Activated B cell treated with CpG ODN at 0.5 μM for 24 hours (primary cell): ENCODE measurements around the gene SPG7. TPM values are rescaled to one million over a fixed set of nuclear protein-coding genes. Genes with fewer than 3 reads are reported as not detected.
A peak's percentile ranks its signal among the peaks of the same experiment; 100 is the strongest.

Source experiments
- ATAC-seq: fragments of 200-7000 bp; cut with Tn5 transposase; one replicate; pipeline ENCODE4 v1.10.0; 2021; ENCODE audit warnings: low read depth, mild to moderate bottlenecking, moderate library complexity
- CTCF ChIA-PET: fragments of 350-600 bp; sonication (Branson Sonifier 250); formaldehyde crosslinking; loops from one replicate; lab custom pipeline; 2021; ENCODE audit warnings: antibody characterized with exemption; lab: Charles Lee
- POLR2A ChIA-PET: fragments of 350-600 bp; sonication (Branson Sonifier 250); formaldehyde crosslinking; loops from one replicate; lab custom pipeline; 2021; ENCODE audit warnings: antibody characterized with exemption; lab: Charles Lee
- DNase-seq: peaks from one replicate; pipeline ENCODE4 v3.0.0; 2022
- H3K27ac Mint-ChIP-seq: one replicate; pipeline ENCODE4 v1.8.0; 2020; ENCODE audit warnings: mixed read lengths
- H3K27me3 Mint-ChIP-seq: one replicate; pipeline ENCODE4 v1.8.0; 2021; ENCODE audit warnings: mixed read lengths
- H3K36me3 Mint-ChIP-seq: one replicate; pipeline ENCODE4 v1.8.0; 2021; ENCODE audit warnings: low read depth, mixed read lengths
- H3K4me1 Mint-ChIP-seq: one replicate; pipeline ENCODE4 v1.8.0; 2021; ENCODE audit warnings: mixed read lengths
- H3K4me3 Mint-ChIP-seq: one replicate; pipeline ENCODE4 v1.8.0; 2020; ENCODE audit warnings: mild to moderate bottlenecking, mixed read lengths
- H3K9me3 Mint-ChIP-seq: one replicate; pipeline ENCODE4 v1.8.0; 2020; ENCODE audit warnings: mixed read lengths
- intact Hi-C: fragments of 100-400 bp; cut with micrococcal nuclease; formaldehyde crosslinking; loops from one replicate; pipeline ENCODE4 v1.15.1; 2024
- total RNA-seq: library from RNA; stranded (reverse); gene quantifications from 2 replicates; pipeline ENCODE4 v1.2.3, GENCODE V29; 2022
- TF ChIP-seq, protein P1 (sequence below): fragments of 200-600 bp; IDR thresholded peaks from one replicate; pipeline ENCODE4 v1.8.0; 2022; ENCODE audit warnings: antibody characterized with exemption, mild to moderate bottlenecking

The SPG7 gene
- total RNA-seq, 1 donor from 2014 or later: 102 TPM

DNA sequence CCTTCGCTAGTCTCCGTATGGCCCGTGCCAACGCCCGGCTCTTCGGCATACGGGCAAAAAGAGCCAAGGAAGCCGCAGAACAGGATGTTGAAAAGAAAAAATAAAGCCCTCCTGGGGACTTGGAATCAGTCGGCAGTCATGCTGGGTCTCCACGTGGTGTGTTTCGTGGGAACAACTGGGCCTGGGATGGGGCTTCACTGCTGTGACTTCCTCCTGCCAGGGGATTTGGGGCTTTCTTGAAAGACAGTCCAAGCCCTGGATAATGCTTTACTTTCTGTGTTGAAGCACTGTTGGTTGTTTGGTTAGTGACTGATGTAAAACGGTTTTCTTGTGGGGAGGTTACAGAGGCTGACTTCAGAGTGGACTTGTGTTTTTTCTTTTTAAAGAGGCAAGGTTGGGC, 54.7 kb downstream of the SPG7 start:
- H3K27me3 Mint-ChIP-seq: no peaks in the 10 kb centered on the region
- TF ChIP-seq, protein P1, sequence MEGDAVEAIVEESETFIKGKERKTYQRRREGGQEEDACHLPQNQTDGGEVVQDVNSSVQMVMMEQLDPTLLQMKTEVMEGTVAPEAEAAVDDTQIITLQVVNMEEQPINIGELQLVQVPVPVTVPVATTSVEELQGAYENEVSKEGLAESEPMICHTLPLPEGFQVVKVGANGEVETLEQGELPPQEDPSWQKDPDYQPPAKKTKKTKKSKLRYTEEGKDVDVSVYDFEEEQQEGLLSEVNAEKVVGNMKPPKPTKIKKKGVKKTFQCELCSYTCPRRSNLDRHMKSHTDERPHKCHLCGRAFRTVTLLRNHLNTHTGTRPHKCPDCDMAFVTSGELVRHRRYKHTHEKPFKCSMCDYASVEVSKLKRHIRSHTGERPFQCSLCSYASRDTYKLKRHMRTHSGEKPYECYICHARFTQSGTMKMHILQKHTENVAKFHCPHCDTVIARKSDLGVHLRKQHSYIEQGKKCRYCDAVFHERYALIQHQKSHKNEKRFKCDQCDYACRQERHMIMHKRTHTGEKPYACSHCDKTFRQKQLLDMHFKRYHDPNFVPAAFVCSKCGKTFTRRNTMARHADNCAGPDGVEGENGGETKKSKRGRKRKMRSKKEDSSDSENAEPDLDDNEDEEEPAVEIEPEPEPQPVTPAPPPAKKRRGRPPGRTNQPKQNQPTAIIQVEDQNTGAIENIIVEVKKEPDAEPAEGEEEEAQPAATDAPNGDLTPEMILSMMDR: no peak
- ATAC-seq (no peak), DNase-seq (no peak)
- ChIA-PET POLR2A (interaction anchor here (0.5 kb wide), 1 partner anchor 199 kb away, joined by 9 read pairs; no protein-coding TSS in a partner anchor), CTCF (no interaction called here)
- H3K36me3 Mint-ChIP-seq: peaks cover 45% of the 10 kb centered on the region
- peaks cover 54% of the 10 kb centered on the region for H3K4me1 Mint-ChIP-seq
- H3K9me3 Mint-ChIP-seq: no peaks in the 10 kb centered on the region
- H3K27ac Mint-ChIP-seq: peak overlapping the region; percentile 81
- intact Hi-C loops: loop anchor here (5.0 to 10.0 kb wide), 3 partner anchors 79 to 618 kb away; partner anchors contain the start of gene TCF25
- H3K4me3 Mint-ChIP-seq: peak overlapping the region; percentile 15

DNA sequence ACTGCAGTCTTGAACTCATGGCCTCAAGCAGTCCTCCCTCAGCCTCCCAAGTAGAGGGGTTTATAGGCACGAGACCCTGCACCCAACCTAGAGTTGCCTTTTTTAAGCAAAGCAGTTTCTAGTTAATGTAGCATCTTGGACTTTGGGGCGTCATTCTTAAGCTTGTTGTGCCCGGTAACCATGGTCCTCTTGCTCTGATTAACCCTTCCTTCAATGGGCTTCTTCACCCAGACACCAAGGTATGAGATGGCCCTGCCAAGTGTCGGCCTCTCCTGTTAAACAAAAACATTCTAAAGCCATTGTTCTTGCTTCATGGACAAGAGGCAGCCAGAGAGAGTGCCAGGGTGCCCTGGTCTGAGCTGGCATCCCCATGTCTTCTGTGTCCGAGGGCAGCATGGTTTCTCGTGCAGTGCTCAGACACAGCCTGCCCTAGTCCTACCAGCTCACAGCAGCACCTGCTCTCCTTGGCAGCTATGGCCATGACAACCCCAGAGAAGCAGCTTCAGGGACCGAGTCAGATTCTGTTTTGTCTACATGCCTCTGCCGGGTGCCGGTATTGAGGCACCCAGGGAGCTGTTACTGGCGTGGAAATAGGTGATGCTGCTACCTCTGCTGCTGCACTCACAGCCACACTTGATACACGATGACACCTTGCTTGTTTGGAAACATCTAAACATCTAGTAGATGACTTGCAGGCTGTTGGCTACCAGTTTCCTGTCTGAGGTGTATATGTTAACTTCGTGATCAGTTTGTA, 55.6 kb downstream of the SPG7 start:
- H3K36me3 Mint-ChIP-seq: peaks cover 45% of the 10 kb centered on the region
- no peak overlapping the region for H3K27ac Mint-ChIP-seq
- intact Hi-C loops: loop anchor here (5.0 to 10.0 kb wide), 3 partner anchors 78 to 619 kb away; partner anchors contain the start of gene TCF25
- POLR2A ChIA-PET: interaction anchor here (0.5 kb wide), 1 partner anchor 198 kb away, joined by 9 read pairs; no protein-coding TSS in a partner anchor
- no peak for DNase-seq
- H3K9me3 Mint-ChIP-seq: no peaks in the 10 kb centered on the region
- TF ChIP-seq, protein P1: no peak
- H3K4me3 Mint-ChIP-seq: no peak overlapping the region
- CTCF ChIA-PET: no interaction called here
- H3K4me1 Mint-ChIP-seq: peaks cover 54% of the 10 kb centered on the region
- ATAC-seq: no peak
- H3K27me3 Mint-ChIP-seq: no peaks in the 10 kb centered on the region

DNA sequence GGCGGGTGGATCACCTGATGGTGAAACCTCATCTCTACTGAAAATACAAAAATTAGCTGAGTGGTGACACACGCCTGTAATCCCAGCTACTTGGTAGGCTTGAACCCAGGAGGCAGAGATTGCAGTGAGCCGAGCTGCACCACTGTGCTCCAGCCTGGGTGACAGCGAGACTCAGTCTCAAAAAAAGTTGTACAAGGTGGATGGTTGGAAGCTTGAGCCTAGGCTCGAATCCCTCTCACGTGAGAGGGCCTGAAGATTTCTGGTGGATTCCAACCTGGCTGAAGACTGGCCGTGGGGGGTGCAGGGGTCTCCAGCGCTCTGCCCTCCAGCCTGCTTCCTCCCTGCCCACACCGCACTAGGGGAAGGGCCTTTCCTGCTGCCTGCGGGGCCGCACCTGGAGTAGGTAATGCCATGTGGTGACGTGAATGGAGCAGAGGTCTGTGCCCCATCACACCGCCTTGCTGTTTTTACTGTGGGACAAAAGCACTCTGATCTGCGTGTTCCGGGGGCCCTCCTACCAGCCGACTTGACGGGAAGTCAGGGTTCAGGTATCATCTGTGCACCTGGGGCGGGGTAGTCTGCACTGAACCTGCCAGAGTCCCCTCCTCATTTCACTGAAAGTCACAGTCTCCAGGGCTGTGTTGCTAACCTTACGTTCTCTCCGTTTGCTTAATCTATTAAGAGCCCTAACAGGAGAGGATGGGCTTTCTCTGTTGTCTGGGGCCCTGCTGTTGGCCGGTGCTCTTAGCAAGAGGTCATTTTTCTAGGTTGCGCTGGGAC, 56.5 kb downstream of the SPG7 start:
- DNase-seq (no peak), ATAC-seq (no peak)
- H3K27me3 Mint-ChIP-seq: no peaks in the 10 kb centered on the region
- intact Hi-C loops: loop anchor here (5.0 to 10.0 kb wide), 3 partner anchors 78 to 620 kb away; partner anchors contain the start of gene TCF25
- POLR2A ChIA-PET: interaction anchor here (0.6 kb wide), 2 partner anchors 153 to 372 kb away, joined by 3 read pairs; no protein-coding TSS in a partner anchor
- H3K9me3 Mint-ChIP-seq: no peaks in the 10 kb centered on the region
- no peak overlapping the region for H3K27ac Mint-ChIP-seq
- CTCF ChIA-PET: no interaction called here
- peak overlapping the region; percentile 55 for H3K4me3 Mint-ChIP-seq
- TF ChIP-seq, protein P1: no peak
- H3K4me1 Mint-ChIP-seq: peaks cover 52% of the 10 kb centered on the region
- H3K36me3 Mint-ChIP-seq: peaks cover 45% of the 10 kb centered on the region

DNA sequence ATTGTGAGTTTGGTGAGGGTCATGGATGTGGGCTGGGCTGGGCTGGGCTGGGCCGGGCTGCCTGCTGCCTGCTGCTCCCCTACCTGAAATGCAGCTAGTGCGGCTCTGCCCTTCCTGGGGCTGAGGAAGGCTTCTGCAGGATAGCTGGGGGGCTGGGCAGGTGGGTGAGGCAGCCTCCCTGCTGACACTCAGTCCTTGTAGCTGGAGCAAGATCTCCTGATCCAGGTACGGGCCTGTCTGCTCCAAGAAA, 57.0 kb downstream of the SPG7 start:
- Mint-ChIP-seq H3K27ac (no peak overlapping the region), H3K4me3 (peak overlapping the region; percentile 55), H3K36me3 (peaks cover 42% of the 10 kb centered on the region), H3K9me3 (no peaks in the 10 kb centered on the region), H3K4me1 (peaks cover 51% of the 10 kb centered on the region), H3K27me3 (no peaks in the 10 kb centered on the region)
- ChIA-PET POLR2A (interaction anchor here (0.6 to 1.0 kb wide), 4 partner anchors 11 to 1005 kb away, joined by 3 to 5 read pairs (median 3); partner anchors contain the start of gene CPNE7), CTCF (interaction anchor here (0.7 kb wide), 1 partner anchor 10 kb away, joined by 3 read pairs; the partner anchor contains the start of gene CPNE7)
- intact Hi-C loops: loop anchor here (10.0 kb wide), 1 partner anchor 620 kb away; no protein-coding TSS in a partner anchor
- TF ChIP-seq, protein P1: no peak
- DNase-seq: no peak
- ATAC-seq: no peak
